GM12891 (cell line): ENCODE measurements around the gene ITPR1.

ENCODE experiments used
- DNase-seq: peaks from one replicate; pipeline ENCODE4 v3.0.0; 2011; ENCODE audit warnings: low spot score; ENCODE audit not compliant: insufficient read length
- FAIRE-seq: peaks from 2 replicates; lab custom pipeline; 2011; peaks lifted over from hg19 to GRCh38; lab: Jason Lieb, UNC
- PAX5 ChIP-seq: IDR thresholded peaks from 2 replicates; pipeline ENCODE4 v1.6.1; 2011; ENCODE audit warnings: low read length, moderate library complexity, mild to moderate bottlenecking; ENCODE audit not compliant: insufficient read depth, severe bottlenecking
- POLR2A ChIP-seq: IDR thresholded peaks from 2 replicates; pipeline ENCODE4 v1.6.1; 2011; ENCODE audit warnings: low read depth, low read length, control low read depth
- POLR2AphosphoS5 ChIP-seq: IDR thresholded peaks from 2 replicates; pipeline ENCODE4 v1.6.1; 2011; ENCODE audit warnings: low read depth, low read length, control low read depth
- POU2F2 ChIP-seq: IDR thresholded peaks from 2 replicates; pipeline ENCODE4 v1.6.1; 2011; ENCODE audit warnings: low read depth, mild to moderate bottlenecking, control low read depth, low read length, moderate library complexity
- SPI1 ChIP-seq: IDR thresholded peaks from 2 replicates; pipeline ENCODE4 v1.6.1; 2011; ENCODE audit warnings: low read depth, low read length, control low read depth
- TAF1 ChIP-seq: IDR thresholded peaks from 2 replicates; pipeline ENCODE4 v1.6.1; 2011; ENCODE audit warnings: low read depth, low read length, control low read depth

The ITPR1 gene

GRCh38 chr3:4800595-4800994 lies 307.4 kb downstream of the ITPR1 start:
- FAIRE-seq, result no peak
- TF ChIP-seq POU2F2 (no peak), SPI1 (no peak), POLR2AphosphoS5 (no peak), POLR2A (no peak), PAX5 (no peak), TAF1 (no peak)
- DNase-seq, result no peak

GRCh38 chr3:4801892-4802291 lies 308.7 kb downstream of the ITPR1 start:
- FAIRE-seq, result no peak

GRCh38 chr3:4802903-4803302 lies 309.8 kb downstream of the ITPR1 start:
- DNase-seq (no peak), FAIRE-seq (no peak)
- TF ChIP-seq POLR2AphosphoS5 (no peak), POU2F2 (no peak)

More at GRCh38 chr3:4801892-4802291, 308.7 kb downstream of the ITPR1 start:
- DNase-seq, result no peak
- no peak for TF ChIP-seq SPI1
- TF ChIP-seq POLR2AphosphoS5, result no peak
- no peak for TF ChIP-seq POLR2A
- TF ChIP-seq TAF1, result no peak
- no peak for TF ChIP-seq POU2F2
- no peak for TF ChIP-seq PAX5

GRCh38 chr3:4804161-4805058 lies 311.3 kb downstream of the ITPR1 start:
- no peak for DNase-seq
- FAIRE-seq, result no peak
- TF ChIP-seq TAF1 (no peak), POU2F2 (no peak), POLR2A (no peak), SPI1 (no peak), PAX5 (no peak), POLR2AphosphoS5 (no peak)

GRCh38 chr3:4805662-4806061 lies 312.5 kb downstream of the ITPR1 start:
- no peak for DNase-seq
- TF ChIP-seq TAF1 (no peak), PAX5 (no peak), POLR2A (no peak), SPI1 (no peak), POLR2AphosphoS5 (no peak), POU2F2 (no peak)
- no peak for FAIRE-seq

- no peak for TF ChIP-seq PAX5
- no peak for TF ChIP-seq POLR2A
- DNase-seq, result no peak
- FAIRE-seq, result no peak
Measured at GRCh38 chr3:4806535-4807108, 313.5 kb downstream of the ITPR1 start.

GRCh38 chr3:4807381-4808280 lies 314.5 kb downstream of the ITPR1 start:
- no peak for FAIRE-seq

GRCh38 chr3:4808637-4809036 lies 315.5 kb downstream of the ITPR1 start:
- FAIRE-seq (no peak), DNase-seq (no peak)
- TF ChIP-seq POU2F2 (no peak), POLR2A (no peak), TAF1 (no peak), SPI1 (no peak), PAX5 (no peak), POLR2AphosphoS5 (no peak)

More at GRCh38 chr3:4807381-4808280, 314.5 kb downstream of the ITPR1 start:
- DNase-seq, result no peak
- no peak for TF ChIP-seq SPI1

- no peak for FAIRE-seq
- TF ChIP-seq POLR2AphosphoS5, result no peak
- no peak for TF ChIP-seq POU2F2
- no peak for TF ChIP-seq SPI1
- TF ChIP-seq TAF1, result no peak
- no peak for TF ChIP-seq POLR2A
- TF ChIP-seq PAX5, result no peak
- DNase-seq, result no peak
Measured at GRCh38 chr3:4809922-4810321, 316.8 kb downstream of the ITPR1 start.
